HG02623 (cell line): Measurements from ENCODE around the gene ARHGEF7.

Source experiments
- ATAC-seq: cut with Tn5 transposase; IDR thresholded peaks from one replicate; pipeline ENCODE4 v1.9.1; 2021; ENCODE audit warnings: moderate library complexity; ENCODE audit not compliant: unreplicated experiment

The ARHGEF7 gene

GRCh38 chr13:111319998-111320911 lies 205.1 kb downstream of the ARHGEF7 start, which contains the start of gene TEX29:
Gene TEX29 (plus strand): TSS chr13:111320642. CDS start chr13:111320891, 249 bp downstream.
- ATAC-seq, result no peak

DNA sequence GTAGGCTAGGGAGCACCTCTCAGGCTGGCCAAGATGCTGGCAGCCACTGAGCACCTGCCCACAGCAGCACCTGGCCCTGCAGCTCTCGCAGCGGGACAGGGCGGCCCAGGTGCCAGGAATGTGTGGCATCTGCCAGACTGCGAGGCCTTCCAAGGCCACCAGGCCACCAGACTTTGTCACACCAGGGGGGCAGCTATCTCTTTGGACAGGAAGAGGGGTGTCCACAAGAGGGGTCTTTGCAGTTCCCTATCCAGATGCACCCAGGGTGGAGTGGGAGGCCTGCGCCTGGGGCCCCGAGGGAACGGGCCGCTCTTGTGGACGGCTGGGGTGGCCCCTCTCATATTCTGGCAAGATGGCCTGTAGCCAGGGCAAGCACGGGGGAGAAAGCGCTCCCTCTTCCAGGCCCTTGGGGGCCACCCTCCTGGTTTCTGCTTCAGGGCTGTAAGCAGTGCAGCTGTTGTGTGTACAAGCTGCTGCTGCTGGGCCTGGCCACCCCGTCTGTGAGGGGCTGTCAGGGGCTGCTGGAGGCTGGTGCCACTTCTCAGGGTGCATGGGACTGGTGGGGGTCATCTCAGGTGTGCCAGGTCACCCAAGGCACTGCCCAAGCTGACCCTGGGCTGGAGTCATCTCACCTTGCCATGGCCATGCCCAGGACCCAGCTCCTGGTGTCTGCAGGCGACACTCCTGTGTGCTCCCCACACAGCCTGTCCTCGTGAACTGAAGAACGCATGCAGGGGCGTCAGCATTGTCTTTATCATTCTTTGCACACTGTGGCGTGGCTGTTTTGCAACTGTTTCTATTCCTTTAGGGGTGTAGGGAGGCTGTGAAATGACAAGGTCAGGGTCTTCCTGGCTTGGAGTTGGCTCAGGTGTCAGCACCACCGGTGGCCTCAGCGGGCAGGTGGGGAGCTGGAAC lies 207.1 kb downstream of the ARHGEF7 start:
- no peak for ATAC-seq

- ATAC-seq, result no peak
Measured at GRCh38 chr13:111322916-111323331, 207.8 kb downstream of the ARHGEF7 start.

GRCh38 chr13:111323549-111323948 lies 208.4 kb downstream of the ARHGEF7 start:
- no peak for ATAC-seq

- ATAC-seq, result no peak
Measured at GRCh38 chr13:111323950-111324651, 209.0 kb downstream of the ARHGEF7 start.

DNA sequence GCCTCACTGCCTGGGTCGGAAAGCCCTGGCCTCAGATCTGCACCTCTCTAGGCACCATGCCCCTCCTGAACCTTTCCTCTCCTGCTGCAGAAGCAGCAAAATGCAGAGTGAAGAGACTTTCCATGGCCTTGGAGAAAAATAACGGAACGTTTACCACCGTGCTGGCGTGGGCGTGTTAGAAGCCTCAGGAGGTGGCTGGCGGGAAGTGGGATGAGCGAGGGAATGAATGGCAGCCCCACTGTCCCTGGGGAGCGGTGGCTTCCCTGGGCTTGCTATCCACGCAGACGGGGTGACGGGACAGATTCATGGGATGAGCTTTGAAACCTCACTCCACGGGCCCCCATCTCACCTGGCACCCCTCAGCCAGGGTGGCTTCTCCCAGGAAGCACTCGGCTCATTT lies 209.6 kb downstream of the ARHGEF7 start:
- ATAC-seq, result no peak

DNA sequence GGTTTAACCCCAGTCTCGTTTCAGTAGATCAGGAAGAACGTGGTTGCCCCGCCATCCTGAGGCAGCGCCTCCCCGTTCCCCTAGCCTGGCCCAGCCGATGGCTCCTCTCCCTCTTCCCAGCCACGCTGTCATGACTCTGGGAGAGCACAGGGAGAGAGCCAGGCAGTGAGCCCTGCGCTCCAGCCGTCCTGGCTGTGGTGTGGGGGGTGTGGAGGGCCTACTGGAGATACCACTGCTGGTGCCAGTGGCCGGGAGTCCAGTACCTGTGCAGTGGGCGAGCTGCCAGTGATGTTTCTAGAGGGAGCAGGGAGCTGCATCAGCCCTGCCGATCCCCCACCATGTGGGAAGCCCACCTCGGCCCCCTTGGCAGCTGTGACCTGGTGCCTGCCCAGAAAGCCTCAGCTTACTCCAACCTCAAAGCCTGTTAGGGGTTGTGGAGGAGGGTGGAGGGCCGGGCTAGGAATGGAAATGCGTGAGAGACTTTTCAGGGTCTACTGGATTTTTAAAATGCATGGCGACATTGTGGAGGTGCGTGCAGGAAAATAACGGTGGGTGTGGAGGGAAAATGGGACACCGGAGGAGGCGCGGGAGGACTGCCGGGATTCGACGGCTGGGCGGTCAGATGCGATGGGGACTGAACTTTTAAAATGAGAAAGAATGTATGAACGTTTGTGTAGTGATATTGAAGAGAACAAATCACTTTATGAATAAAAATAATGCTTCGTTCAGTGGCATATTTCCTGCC lies 210.2 kb downstream of the ARHGEF7 start:
- no peak for ATAC-seq

DNA sequence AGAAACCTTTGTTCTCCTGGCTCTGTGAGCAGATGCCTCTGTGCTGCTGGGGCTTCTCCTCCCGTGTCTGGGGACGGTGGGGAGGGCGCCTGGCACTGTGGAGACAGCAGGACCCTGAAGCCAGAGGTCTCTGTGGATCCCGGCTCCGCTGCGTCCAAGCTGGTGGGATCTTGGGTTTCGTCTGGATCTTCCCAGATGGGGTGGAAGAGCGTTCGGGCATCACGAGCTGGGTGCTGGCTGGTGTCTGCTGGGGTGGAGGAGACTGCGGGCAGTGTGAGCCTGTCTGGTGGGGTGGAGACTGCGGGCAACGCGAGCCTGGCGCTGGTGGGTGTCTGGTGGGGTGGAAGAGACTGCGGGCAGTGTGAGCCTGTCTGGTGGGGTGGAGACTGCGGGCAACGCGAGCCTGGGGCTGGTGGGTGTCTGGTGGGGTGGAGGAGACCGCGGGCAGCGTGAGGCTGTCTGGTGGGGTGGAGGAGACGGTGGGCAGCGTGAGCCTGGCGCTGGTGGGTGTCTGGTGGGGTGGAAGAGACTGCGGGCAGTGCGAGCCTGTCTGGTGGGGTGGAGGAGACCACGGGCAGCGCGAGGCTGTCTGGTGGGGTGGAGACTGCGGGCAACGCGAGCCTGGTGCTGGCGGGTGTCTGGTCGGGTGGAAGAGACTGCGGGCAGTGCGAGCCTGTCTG lies 211.0 kb downstream of the ARHGEF7 start:
- ATAC-seq, result no peak

GRCh38 chr13:111326621-111326965 lies 211.5 kb downstream of the ARHGEF7 start:
- ATAC-seq, result no peak

DNA sequence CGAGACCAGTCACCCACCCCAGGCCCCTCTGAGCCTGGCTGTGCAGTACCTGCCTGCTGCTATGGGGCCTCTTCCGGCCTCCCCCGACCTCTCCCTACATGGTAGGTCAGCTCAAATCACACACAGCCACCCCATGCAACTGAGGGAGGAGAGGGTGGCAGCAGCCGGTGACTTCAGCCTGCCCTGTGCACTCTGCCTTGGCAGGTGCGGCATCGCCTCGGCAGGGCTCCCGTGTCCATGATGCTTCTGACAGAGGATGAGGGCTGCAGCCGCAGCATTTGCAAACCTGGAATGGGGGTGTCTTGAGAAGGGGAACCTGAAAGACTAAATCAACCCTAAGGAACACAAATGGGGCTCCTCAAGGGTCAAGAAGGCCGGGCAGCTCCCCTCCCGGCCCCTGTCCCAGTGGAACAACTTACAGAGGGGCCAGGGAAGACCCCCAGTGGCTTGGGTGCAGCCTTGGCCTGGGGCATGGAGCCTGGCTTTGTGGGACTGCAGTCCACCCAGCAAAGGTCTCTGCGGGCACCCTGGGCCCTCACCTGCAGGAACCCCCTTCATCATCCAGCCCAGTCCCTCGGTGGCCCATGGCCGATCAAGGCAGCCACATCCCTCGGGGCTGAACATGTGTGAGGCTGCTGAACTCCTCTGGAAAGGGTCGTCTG lies 212.0 kb downstream of the ARHGEF7 start:
- ATAC-seq, result no peak

GRCh38 chr13:111327730-111328573 lies 212.8 kb downstream of the ARHGEF7 start:
- no peak for ATAC-seq

DNA sequence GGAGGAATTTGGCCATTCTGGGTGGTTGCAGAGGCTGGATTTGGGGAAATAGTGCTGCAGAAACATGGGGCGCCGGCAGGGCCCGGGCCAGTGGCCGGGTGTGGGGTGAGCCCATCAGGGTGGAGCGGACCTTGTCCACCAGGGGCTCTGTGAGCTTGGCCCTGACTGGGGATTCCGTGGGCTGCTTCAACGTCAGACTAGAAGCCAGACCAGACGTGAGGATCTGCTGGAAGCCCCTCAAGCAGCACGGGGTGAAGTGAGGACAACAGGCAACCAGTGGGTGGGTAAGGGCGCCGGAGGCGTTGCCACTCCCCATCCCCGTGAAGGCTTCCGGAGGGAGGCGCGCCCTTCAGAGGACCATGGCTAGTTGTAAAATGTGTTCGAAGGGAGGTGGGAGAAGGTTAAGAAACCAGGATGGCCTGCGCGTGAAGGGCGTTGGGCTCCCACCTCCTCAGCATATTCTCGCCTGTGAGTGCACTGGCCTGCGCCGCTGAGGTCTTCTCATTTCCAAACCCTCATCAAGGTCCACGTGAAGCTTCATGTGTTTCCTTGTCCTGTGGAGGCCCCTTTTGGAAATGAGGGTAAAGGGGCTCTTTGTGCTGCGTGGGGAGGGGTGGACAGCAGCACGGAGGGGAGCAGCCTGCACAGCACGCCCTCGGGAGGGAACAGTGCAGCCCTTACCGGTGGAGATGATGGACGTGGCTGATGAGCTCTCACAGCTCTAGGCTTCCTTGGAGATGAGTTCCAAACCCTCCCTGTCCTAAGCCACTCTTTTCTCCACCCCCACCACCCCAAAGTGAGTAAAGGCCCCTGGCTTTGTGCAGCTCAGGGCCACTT lies 213.7 kb downstream of the ARHGEF7 start:
- ATAC-seq, result no peak

- ATAC-seq, result no peak
Measured at GRCh38 chr13:111329641-111330040, 214.5 kb downstream of the ARHGEF7 start.

GRCh38 chr13:111330066-111330610 lies 215.0 kb downstream of the ARHGEF7 start:
- no peak for ATAC-seq

DNA sequence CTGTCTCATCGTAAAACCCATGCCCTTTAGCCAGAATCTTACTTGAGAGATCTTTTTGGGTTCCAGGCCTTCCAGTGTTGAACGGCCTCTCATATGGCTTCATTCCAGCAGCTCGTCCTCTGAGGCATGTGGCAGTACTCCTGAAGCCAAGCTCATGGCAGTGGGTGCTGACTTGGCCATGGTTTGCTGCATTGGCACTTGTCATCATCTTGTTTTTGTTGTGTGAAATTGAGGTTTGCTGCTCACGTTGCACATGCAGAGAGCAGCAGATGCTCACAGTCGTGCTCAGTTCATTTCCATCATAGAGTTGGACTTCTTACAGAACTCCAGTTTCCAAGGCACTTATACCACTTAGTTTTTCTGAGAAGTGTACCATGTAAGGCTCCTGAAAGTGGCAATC lies 220.2 kb downstream of the ARHGEF7 start:
- no peak for ATAC-seq

- ATAC-seq, result no peak
Measured at GRCh38 chr13:111336666-111337065, 221.6 kb downstream of the ARHGEF7 start.

DNA sequence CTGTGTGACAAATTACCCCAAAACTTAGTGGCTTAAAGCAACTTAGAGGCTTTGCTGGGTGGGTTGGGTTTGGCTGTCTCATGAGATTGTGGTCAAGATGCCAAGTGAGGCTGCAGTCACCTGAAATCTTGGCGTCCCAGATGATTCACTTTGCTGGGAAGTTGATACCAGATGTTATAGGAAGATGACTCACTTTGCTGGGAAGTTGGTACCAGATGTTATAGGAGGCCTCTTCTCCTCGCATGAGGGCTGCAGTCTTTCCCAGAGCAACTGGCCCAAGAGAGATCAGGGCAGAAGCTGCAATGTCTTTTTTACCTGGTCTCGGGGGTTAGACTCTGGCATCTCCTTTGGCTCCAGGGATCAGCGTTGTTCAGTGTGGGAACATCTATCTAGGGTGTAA lies 222.1 kb downstream of the ARHGEF7 start:
- ATAC-seq, result no peak
